OCI-LY1 (cell line): Measurements from ENCODE around the gene IGSF11.

ENCODE experiments used
- H2AFZ ChIP-seq: fragments of 200-600 bp; sonication (generic), shearing (Covaris generic); 2 replicates; pipeline ENCODE4 v1.6.0; 2014; ENCODE audit warnings: antibody characterized with exemption, mild to moderate bottlenecking, low read length
- H3F3A ChIP-seq: fragments of 200-600 bp; sonication (generic), shearing (Covaris generic); 2 replicates; pipeline ENCODE4 v1.6.0; 2014; ENCODE audit warnings: mild to moderate bottlenecking, antibody characterized with exemption, low read length, moderate library complexity; ENCODE audit not compliant: insufficient read depth
- H3K27ac ChIP-seq: fragments of 200-600 bp; sonication (generic); 2 replicates; pipeline ENCODE4 v1.5.1; 2014; ENCODE audit warnings: low read length, mixed run types, mild to moderate bottlenecking, low read depth; ENCODE audit not compliant: poor library complexity, severe bottlenecking
- H3K27me3 ChIP-seq: fragments of 200-600 bp; sonication (generic); 2 replicates; pipeline ENCODE4 v1.6.0; 2014; ENCODE audit warnings: antibody characterized with exemption, mild to moderate bottlenecking, low read length, moderate library complexity; ENCODE audit not compliant: insufficient read depth
- H3K36me3 ChIP-seq: fragments of 200-600 bp; sonication (generic); 2 replicates; pipeline ENCODE4 v1.6.1; 2014; ENCODE audit warnings: mild to moderate bottlenecking, antibody characterized with exemption, low read length, moderate library complexity, mixed read lengths; ENCODE audit not compliant: insufficient read depth
- H3K4me1 ChIP-seq: fragments of 200-600 bp; sonication (generic); 2 replicates; pipeline ENCODE4 v1.5.1; 2014; ENCODE audit warnings: mild to moderate bottlenecking, low read length, moderate library complexity; ENCODE audit not compliant: insufficient read depth, severe bottlenecking
- H3K4me2 ChIP-seq: fragments of 200-600 bp; sonication (generic), shearing (Covaris generic); 2 replicates; pipeline ENCODE4 v1.6.1; 2014; ENCODE audit warnings: low read length
- H3K4me3 ChIP-seq: fragments of 200-600 bp; sonication (generic); 2 replicates; pipeline ENCODE4 v1.5.1; 2014; ENCODE audit warnings: low read length, low read depth, mild to moderate bottlenecking, mixed read lengths; ENCODE audit not compliant: poor library complexity, severe bottlenecking
- H3K79me2 ChIP-seq: fragments of 200-600 bp; shearing (Covaris generic); 2 replicates; pipeline ENCODE4 v1.6.1; 2016; ENCODE audit warnings: mixed run types, low read length, mixed read lengths; ENCODE audit not compliant: insufficient read depth
- H3K9ac ChIP-seq: fragments of 200-600 bp; sonication (generic), shearing (Covaris generic); 2 replicates; pipeline ENCODE4 v1.6.1; 2014; ENCODE audit warnings: mild to moderate bottlenecking, low read length, mixed read lengths
- H3K9me2 ChIP-seq: fragments of 200-600 bp; sonication (generic), shearing (Covaris generic); 2 replicates; pipeline ENCODE4 v1.6.1; 2014; ENCODE audit warnings: low read depth, mild to moderate bottlenecking, low read length, mixed read lengths
- H3K9me3 ChIP-seq: fragments of 200-600 bp; shearing (Covaris generic); 2 replicates; pipeline ENCODE4 v1.6.1; 2014; ENCODE audit warnings: low read length, mixed read lengths
- H4K20me1 ChIP-seq: fragments of 200-600 bp; sonication (generic), shearing (Covaris generic); 2 replicates; pipeline ENCODE4 v1.6.0; 2016; ENCODE audit warnings: mild to moderate bottlenecking, low read length; ENCODE audit not compliant: insufficient read depth
- EZH2 ChIP-seq: fragments of 200-600 bp; sonication (generic), shearing (Covaris generic); IDR thresholded peaks from 2 replicates; pipeline ENCODE4 v1.8.0; 2017; ENCODE audit warnings: borderline replicate concordance, mixed run types, mild to moderate bottlenecking, antibody characterized with exemption, low read length, moderate library complexity, mixed read lengths
- TF ChIP-seq, protein P1 (sequence below): fragments of 200-600 bp; sonication (generic), shearing (Covaris generic); IDR thresholded peaks from 2 replicates; pipeline ENCODE4 v1.5.1; 2017; ENCODE audit warnings: mild to moderate bottlenecking, antibody characterized with exemption, low read length, moderate library complexity, mixed read lengths

Gene IGSF11

DNA sequence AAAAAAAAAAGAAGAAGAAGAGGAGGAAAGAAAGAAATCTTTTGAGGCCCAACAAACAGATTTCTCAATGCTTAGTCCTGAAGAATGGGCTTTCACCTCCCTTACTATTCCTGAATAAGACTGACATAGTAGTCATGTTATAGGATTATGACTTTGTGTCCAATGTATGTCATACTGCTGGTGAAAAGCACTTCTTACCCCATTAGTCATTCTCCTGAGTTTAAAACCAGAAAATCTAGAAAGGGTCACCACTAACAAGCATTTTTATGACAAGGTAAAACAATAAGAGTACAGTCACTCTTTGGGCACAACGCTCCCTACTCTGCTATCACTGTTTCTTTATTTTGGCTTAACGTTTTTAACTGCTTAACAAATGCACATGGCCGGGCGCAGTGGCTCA lies 88.2 kb downstream of the IGSF11 start:
- no peak overlapping the region for H3K4me2 ChIP-seq
- no peaks in the 10 kb centered on the region for H3K36me3 ChIP-seq
- no peaks in the 10 kb centered on the region for H3K4me1 ChIP-seq
- H3K9me2 ChIP-seq, result no peaks in the 10 kb centered on the region
- H3F3A ChIP-seq, result no peaks in the 10 kb centered on the region
- H3K9ac ChIP-seq, result no peak overlapping the region
- H3K9me3 ChIP-seq, result no peaks in the 10 kb centered on the region
- no peaks in the 10 kb centered on the region for H3K79me2 ChIP-seq
- H3K4me3 ChIP-seq, result no peak overlapping the region
- no peaks in the 10 kb centered on the region for H3K27me3 ChIP-seq
- TF ChIP-seq, protein P1, sequence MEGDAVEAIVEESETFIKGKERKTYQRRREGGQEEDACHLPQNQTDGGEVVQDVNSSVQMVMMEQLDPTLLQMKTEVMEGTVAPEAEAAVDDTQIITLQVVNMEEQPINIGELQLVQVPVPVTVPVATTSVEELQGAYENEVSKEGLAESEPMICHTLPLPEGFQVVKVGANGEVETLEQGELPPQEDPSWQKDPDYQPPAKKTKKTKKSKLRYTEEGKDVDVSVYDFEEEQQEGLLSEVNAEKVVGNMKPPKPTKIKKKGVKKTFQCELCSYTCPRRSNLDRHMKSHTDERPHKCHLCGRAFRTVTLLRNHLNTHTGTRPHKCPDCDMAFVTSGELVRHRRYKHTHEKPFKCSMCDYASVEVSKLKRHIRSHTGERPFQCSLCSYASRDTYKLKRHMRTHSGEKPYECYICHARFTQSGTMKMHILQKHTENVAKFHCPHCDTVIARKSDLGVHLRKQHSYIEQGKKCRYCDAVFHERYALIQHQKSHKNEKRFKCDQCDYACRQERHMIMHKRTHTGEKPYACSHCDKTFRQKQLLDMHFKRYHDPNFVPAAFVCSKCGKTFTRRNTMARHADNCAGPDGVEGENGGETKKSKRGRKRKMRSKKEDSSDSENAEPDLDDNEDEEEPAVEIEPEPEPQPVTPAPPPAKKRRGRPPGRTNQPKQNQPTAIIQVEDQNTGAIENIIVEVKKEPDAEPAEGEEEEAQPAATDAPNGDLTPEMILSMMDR, result no peak
- no peak for TF ChIP-seq EZH2
- no peaks in the 10 kb centered on the region for H4K20me1 ChIP-seq
- no peak overlapping the region for H2AFZ ChIP-seq
- no peak overlapping the region for H3K27ac ChIP-seq

DNA sequence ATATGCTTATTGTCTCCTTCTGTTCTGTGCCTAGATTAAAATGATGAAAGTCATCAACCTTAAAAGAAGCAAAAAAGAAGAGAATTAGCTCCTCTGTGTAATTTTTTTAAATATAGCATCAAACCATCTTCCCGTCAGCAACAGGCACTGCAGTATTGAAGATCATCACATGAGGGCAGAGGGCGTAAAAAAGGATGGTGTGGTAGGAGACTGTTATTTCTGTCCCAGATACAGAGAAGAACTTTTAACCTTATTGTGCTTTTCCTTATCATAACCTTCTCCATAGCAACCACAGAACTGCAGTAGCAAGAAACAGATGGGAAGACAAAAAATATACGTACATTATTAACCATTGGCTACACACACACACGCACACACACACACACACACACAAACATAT lies 88.8 kb downstream of the IGSF11 start:
- H3K9ac ChIP-seq, result no peak overlapping the region
- H3K27ac ChIP-seq, result no peak overlapping the region
- no peak overlapping the region for H2AFZ ChIP-seq
- H3K4me3 ChIP-seq, result no peak overlapping the region
- H3K4me1 ChIP-seq, result no peaks in the 10 kb centered on the region
- no peaks in the 10 kb centered on the region for H3K36me3 ChIP-seq
- TF ChIP-seq EZH2, result no peak
- TF ChIP-seq, protein P1, result no peak
- H3K27me3 ChIP-seq, result no peaks in the 10 kb centered on the region
- H4K20me1 ChIP-seq, result no peaks in the 10 kb centered on the region
- no peaks in the 10 kb centered on the region for H3F3A ChIP-seq
- no peak overlapping the region for H3K4me2 ChIP-seq
- H3K9me3 ChIP-seq, result no peaks in the 10 kb centered on the region
- no peaks in the 10 kb centered on the region for H3K79me2 ChIP-seq
- no peaks in the 10 kb centered on the region for H3K9me2 ChIP-seq

GRCh38 chr3:118943597-118943996 lies 91.0 kb downstream of the IGSF11 start:
- Histone ChIP-seq H3K9ac (no peak overlapping the region), H4K20me1 (no peaks in the 10 kb centered on the region), H3K79me2 (no peaks in the 10 kb centered on the region), H3K4me1 (no peaks in the 10 kb centered on the region), H3K27me3 (no peaks in the 10 kb centered on the region), H2AFZ (no peak overlapping the region), H3K9me3 (no peaks in the 10 kb centered on the region), H3K4me2 (no peak overlapping the region), H3K36me3 (no peaks in the 10 kb centered on the region), H3K27ac (no peak overlapping the region), H3F3A (no peaks in the 10 kb centered on the region), H3K4me3 (no peak overlapping the region), H3K9me2 (no peaks in the 10 kb centered on the region)
- TF ChIP-seq, protein P1, result no peak
- TF ChIP-seq EZH2, result no peak
